HepG2 (cell line): ENCODE results near the gene DOK5. TPM values are rescaled to one million over a fixed set of nuclear protein-coding genes. Genes with fewer than 3 reads are reported as not detected.

Experiments used
- ATAC-seq: fragments of 200-7000 bp; cut with Tn5 transposase; 3 replicates; pipeline ENCODE4 v1.9.1; 2020; ENCODE audit warnings: mild to moderate bottlenecking, moderate library complexity
- BruUV-seq: library from RNA; stranded (reverse); fragments of 400-500 nt; replicated peaks from 2 replicates; lab custom pipeline; 2021; lab: Mats Ljungman, UMichigan
- CTCF ChIA-PET: fragments of 300-600 bp; formaldehyde crosslinking; extraction: SDS; loops from one replicate; lab custom pipeline; 2021; ENCODE audit warnings: low total read pairs, inconsistent platforms, low intra/inter-chr PET ratio; lab: Yijun Ruan, JAX
- POLR2A ChIA-PET: fragments of 350-600 bp; sonication (Branson Sonifier 250); formaldehyde crosslinking; loops from one replicate; lab custom pipeline; 2020; ENCODE audit warnings: antibody characterized with exemption, inconsistent platforms; lab: Yijun Ruan, JAX
- DNase-seq: peaks from one replicate; pipeline ENCODE4 v3.0.0-alpha.2; 2015; ENCODE audit warnings: low spot score
- FAIRE-seq: peaks from 3 replicates; lab custom pipeline; 2011; peaks lifted over from hg19 to GRCh38; lab: Jason Lieb, UNC
- H2AFZ ChIP-seq: one replicate; pipeline ENCODE4 v1.6.1; 2011; ENCODE audit warnings: low read length, inconsistent platforms
- H3K27ac ChIP-seq: fragments of 300-600 bp; 3 replicates; pipeline ENCODE4 v1.8.0; 2011; ENCODE audit warnings: mixed run types, mild to moderate bottlenecking, mixed read lengths, low read length, inconsistent platforms; ENCODE audit not compliant: insufficient read depth; ENCODE audit errors: extremely low read length
- H3K27me3 ChIP-seq, 2 experiments: fragments of 200-600 bp in 1 of 2; 2 replicates in 1 of 2; 3 replicates in 1 of 2; pipeline versions ENCODE4 v1.6.0 to v1.8.0; 2011; ENCODE audit warnings: low read length in 2 of 2, mild to moderate bottlenecking in 2 of 2, moderate library complexity in 2 of 2, inconsistent platforms in 1 of 2; ENCODE audit not compliant: insufficient read depth in 2 of 2, control insufficient read depth in 1 of 2
- H3K36me3 ChIP-seq, 2 experiments: fragments of 200-600 bp in 1 of 2; replicated peaks in 1 of 2; 2 replicates in 1 of 2; 3 replicates in 1 of 2; pipeline versions ENCODE4 v1.5.1 to v1.8.0; 2011; ENCODE audit warnings: low read length in 2 of 2, inconsistent platforms in 1 of 2; ENCODE audit not compliant: insufficient read depth in 2 of 2, control insufficient read depth in 1 of 2
- H3K4me1 ChIP-seq: 2 replicates; pipeline ENCODE4 v1.5.1; 2012; ENCODE audit warnings: low read length, inconsistent platforms; ENCODE audit not compliant: insufficient read depth
- H3K4me2 ChIP-seq: 2 replicates; pipeline ENCODE4 v1.6.0; 2011; ENCODE audit warnings: low read depth, low read length, inconsistent platforms
- H3K4me3 ChIP-seq, 3 experiments: fragments of 200-600 bp in 1 of 3; sonication (generic), shearing (Covaris generic) in 1 of 3; replicated peaks in 1 of 3; 2 replicates each; pipeline ENCODE4 v1.5.1; 2011 to 2016; ENCODE audit warnings: low read length in 3 of 3, inconsistent platforms in 2 of 3, low read depth in 2 of 3, mild to moderate bottlenecking in 2 of 3, control low read depth in 1 of 3, mixed read lengths in 1 of 3; ENCODE audit not compliant: insufficient read depth in 1 of 3
- H3K79me2 ChIP-seq: one replicate; pipeline ENCODE4 v1.6.1; 2011; ENCODE audit warnings: low read length, inconsistent platforms; ENCODE audit not compliant: insufficient read depth
- H3K9ac ChIP-seq: 2 replicates; pipeline ENCODE4 v1.6.0; 2011; ENCODE audit warnings: mild to moderate bottlenecking, low read depth, low read length, inconsistent platforms; ENCODE audit not compliant: insufficient read depth
- H3K9me3 ChIP-seq: 2 replicates; pipeline ENCODE4 v1.5.1; 2012; ENCODE audit warnings: mild to moderate bottlenecking, low read length
- H4K20me1 ChIP-seq: 2 replicates; pipeline ENCODE4 v1.6.0; 2011; ENCODE audit warnings: inconsistent platforms, mild to moderate bottlenecking, low read length, moderate library complexity; ENCODE audit not compliant: insufficient read depth
- DPF2 ChIP-seq: sonication (generic); formaldehyde crosslinking; IDR thresholded peaks from 2 replicates; pipeline ENCODE4 v1.4.0; 2020; ENCODE audit warnings: mild to moderate bottlenecking, low read depth, missing genetic modification reagents, borderline replicate concordance
- GZF1 ChIP-seq: sonication (generic); formaldehyde crosslinking; IDR thresholded peaks from 2 replicates; pipeline ENCODE4 v1.5.1; 2020; ENCODE audit warnings: mild to moderate bottlenecking, missing genetic modification reagents
- KLF11 ChIP-seq: IDR thresholded peaks from 2 replicates; pipeline ENCODE4 v1.6.1; 2016; ENCODE audit warnings: missing compliant biosample characterization
- MAF1 ChIP-seq: sonication (generic); formaldehyde crosslinking; IDR thresholded peaks from 2 replicates; pipeline ENCODE4 v1.5.0; 2020; ENCODE audit warnings: missing genetic modification reagents, borderline replicate concordance
- MAFG ChIP-seq: sonication (generic); formaldehyde crosslinking; IDR thresholded peaks from 2 replicates; pipeline ENCODE4 v1.5.1; 2020; ENCODE audit warnings: mild to moderate bottlenecking, missing genetic modification reagents
- NR3C1 ChIP-seq: sonication (generic); formaldehyde crosslinking; IDR thresholded peaks from 2 replicates; pipeline ENCODE4 v1.4.0; 2020; ENCODE audit warnings: missing genetic modification reagents
- PHF5A ChIP-seq: IDR thresholded peaks from one replicate; pipeline ENCODE4 v1.6.1; 2018; ENCODE audit warnings: low read depth, missing genetic modification reagents; ENCODE audit not compliant: unreplicated experiment
- ZNF207 ChIP-seq: fragments of 450-650 bp; IDR thresholded peaks from 2 replicates; pipeline ENCODE4 v1.6.1; 2016; ENCODE audit warnings: antibody characterized with exemption, borderline replicate concordance
- ZNF383 ChIP-seq: sonication (generic); formaldehyde crosslinking; IDR thresholded peaks from 2 replicates; pipeline ENCODE4 v1.4.0; 2020; ENCODE audit warnings: missing genetic modification reagents, mild to moderate bottlenecking, borderline replicate concordance
- WGBS: methylation state at CpG from one replicate; pipeline ENCODE4 v1.1.6; 2017; ENCODE audit warnings: low lambda C conversion rate; 5-methylcytosine and 5-hydroxymethylcytosine counted together
- in situ Hi-C: cut with HindIII; loops from 2 replicates; pipeline ENCODE4 v1.10.0; 2017; ENCODE audit warnings: low pct_unique_long_range_greater_than_20kb; ENCODE audit not compliant: extremely low pct_ligation_motif_present
- intact Hi-C: fragments of 100-400 bp; cut with micrococcal nuclease; formaldehyde crosslinking; loops from one replicate; pipeline ENCODE4 v1.10.0; 2022; ENCODE audit not compliant: unreplicated experiment
- polyA plus RNA-seq, 8 experiments: library from polyadenylated mRNA; depleted of rRNA in 3 of 8; stranded (reverse) in 7 of 8; unstranded in 1 of 8; fragments of >200 nt; fragmentation: Illumina TruSeq in 4 of 8; extraction: Trizol in 4 of 8; gene quantifications; 2 replicates each; pipeline versions ENCODE4 v1.2.1 to v1.2.3, GENCODE V29; 2011 to 2016; ENCODE audit warnings: low read depth in 4 of 8, missing spikeins in 1 of 8, mixed read lengths in 1 of 8; ENCODE audit not compliant: insufficient read depth in 1 of 8
- total RNA-seq, 5 experiments: library from RNA; depleted of rRNA; stranded (reverse); fragments of >200 nt; fragmentation: Illumina TruSeq; extraction: Trizol; gene quantifications; 2 replicates each; pipeline ENCODE4 v1.2.3, GENCODE V29; 2016; ENCODE audit warnings: low read depth in 1 of 5
- TF ChIP-seq, protein P1 (sequence below): sonication (generic); formaldehyde crosslinking; IDR thresholded peaks from 2 replicates; pipeline ENCODE4 v1.8.1; 2022; ENCODE audit warnings: mild to moderate bottlenecking, missing genetic modification reagents
- TF ChIP-seq, protein P2 (sequence below): sonication (generic); formaldehyde crosslinking; IDR thresholded peaks from 2 replicates; pipeline ENCODE4 v1.8.0; 2022; ENCODE audit warnings: mild to moderate bottlenecking, missing genetic modification reagents, moderate library complexity

Gene DOK5
- total and polyA plus RNA-seq, 2 of the 13 experiments (the other 11 are each of a cell fraction or from before 2014, with no cell fraction given) = not detected

DNA sequence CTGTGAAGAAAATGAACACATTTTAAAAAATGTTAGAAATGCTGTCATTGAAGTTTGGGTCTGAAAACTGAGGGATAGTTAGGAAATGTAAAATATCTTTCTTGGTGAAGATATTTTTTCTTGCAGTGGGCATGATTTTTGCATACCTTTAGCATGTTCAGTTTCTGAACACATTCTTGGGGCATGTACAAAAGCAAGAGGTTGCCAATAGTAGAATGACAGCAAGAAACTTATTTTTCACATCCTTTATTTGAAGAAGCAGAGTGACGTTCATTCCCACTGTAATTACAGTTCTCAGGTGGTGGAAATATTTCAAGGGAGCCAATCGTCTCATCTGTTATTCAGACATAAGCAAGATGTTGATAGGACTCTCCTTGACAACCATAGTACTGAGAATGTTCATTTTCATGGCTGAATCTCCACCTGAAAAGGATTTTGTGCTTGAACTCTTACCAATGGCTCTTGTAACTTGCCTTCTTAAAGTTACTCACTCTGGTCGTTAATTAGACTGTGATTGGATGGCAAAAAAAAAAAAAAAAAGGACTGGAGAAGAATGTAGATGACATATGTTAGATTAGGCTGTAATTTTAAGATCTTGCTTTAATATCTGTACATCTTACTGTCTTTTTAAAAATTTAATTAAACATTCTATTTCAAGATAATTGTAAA lies 74.4 kb downstream of the DOK5 start:
- CTCF ChIA-PET = no interaction called here
- H2AFZ ChIP-seq = no peak overlapping the region
- no peak overlapping the region for H3K4me3 ChIP-seq

More for the DNA sequence above, 74.4 kb downstream of the DOK5 start:
- WGBS = 3% methylated on average over 3 of the region's 3 CpGs
- intact Hi-C loops = no loop called here
- no peaks in the 10 kb centered on the region for H3K36me3 ChIP-seq
- H3K9me3 ChIP-seq = no peaks in the 10 kb centered on the region
- H3K9ac ChIP-seq = no peak overlapping the region
- TF ChIP-seq MAF1 (CRISPR knock-in tag) = no peak
- TF ChIP-seq MAFG (CRISPR knock-in tag) = no peak
- TF ChIP-seq ZNF383 (CRISPR knock-in tag) = no peak
- TF ChIP-seq, protein P1, sequence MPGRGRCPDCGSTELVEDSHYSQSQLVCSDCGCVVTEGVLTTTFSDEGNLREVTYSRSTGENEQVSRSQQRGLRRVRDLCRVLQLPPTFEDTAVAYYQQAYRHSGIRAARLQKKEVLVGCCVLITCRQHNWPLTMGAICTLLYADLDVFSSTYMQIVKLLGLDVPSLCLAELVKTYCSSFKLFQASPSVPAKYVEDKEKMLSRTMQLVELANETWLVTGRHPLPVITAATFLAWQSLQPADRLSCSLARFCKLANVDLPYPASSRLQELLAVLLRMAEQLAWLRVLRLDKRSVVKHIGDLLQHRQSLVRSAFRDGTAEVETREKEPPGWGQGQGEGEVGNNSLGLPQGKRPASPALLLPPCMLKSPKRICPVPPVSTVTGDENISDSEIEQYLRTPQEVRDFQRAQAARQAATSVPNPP (CRISPR knock-in tag) = no peak
- no peak for TF ChIP-seq ZNF207
- TF ChIP-seq KLF11 (CRISPR knock-in tag) = no peak
- no peak for TF ChIP-seq DPF2
- TF ChIP-seq NR3C1 (CRISPR knock-in tag) = no peak
- TF ChIP-seq GZF1 (CRISPR knock-in tag) = no peak
- TF ChIP-seq PHF5A (CRISPR knock-in tag) = no peak
- TF ChIP-seq, protein P2, sequence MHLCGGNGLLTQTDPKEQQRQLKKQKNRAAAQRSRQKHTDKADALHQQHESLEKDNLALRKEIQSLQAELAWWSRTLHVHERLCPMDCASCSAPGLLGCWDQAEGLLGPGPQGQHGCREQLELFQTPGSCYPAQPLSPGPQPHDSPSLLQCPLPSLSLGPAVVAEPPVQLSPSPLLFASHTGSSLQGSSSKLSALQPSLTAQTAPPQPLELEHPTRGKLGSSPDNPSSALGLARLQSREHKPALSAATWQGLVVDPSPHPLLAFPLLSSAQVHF (CRISPR knock-in tag) = no peak
- no TSS peak for BruUV-seq
- FAIRE-seq = no peak
- POLR2A ChIA-PET = no interaction called here
- ATAC-seq = no peak
- DNase-seq = no peak
- no peaks in the 10 kb centered on the region for H3K4me1 ChIP-seq
- H3K27me3 ChIP-seq = no peaks in the 10 kb centered on the region
- no peak overlapping the region for H3K27ac ChIP-seq
- no peaks in the 10 kb centered on the region for H4K20me1 ChIP-seq
- no peaks in the 10 kb centered on the region for H3K79me2 ChIP-seq
- no peak overlapping the region for H3K4me2 ChIP-seq
- in situ Hi-C loops = no loop called here
